ENCODE measurements around the gene TRMT2B.

Gene TRMT2B

DNA sequence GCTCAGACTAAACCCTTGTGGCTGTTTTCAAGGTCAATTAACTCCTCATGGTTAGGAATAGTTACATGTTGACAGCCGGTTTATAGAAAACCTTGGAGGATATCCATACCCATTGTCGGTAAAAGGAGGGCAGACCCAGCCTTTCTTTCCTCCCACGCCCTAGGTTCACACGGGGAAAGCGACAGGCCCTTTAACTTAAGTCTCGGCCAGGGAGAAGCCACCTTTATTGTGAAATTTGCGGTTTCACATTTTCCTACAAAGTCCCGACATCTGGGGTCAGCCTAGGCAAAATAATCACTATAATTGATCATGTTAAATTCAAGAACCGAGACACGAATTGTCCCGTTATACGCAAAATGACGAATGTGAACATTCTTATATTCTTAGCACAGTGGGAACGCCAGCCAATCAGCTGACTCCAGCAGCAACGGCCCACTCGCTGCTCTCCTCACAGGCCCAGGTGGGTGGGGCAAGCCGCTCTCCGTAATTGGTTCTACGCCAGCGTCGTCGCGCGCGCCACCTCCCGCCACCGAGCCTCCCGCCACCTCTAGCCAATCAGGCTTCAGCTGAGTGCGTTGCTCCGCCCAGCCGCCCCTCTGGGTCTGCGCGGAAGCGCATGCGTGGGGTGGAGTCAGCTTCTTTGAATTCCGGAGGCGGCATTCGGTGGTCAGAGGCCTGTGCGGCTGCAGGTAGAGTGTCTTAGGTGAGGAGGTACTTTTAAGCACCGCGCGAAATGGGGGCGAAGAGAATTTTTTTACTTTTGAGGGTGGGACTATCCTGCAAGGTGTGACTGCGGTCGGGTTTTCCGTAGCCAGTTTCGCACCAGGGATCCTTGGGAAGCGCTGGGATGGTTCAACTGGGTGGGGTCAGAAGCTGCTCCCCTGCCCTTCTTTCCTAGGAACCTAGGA, 45.9 kb upstream of the TRMT2B start, which contains the start of gene CENPI (continued):
- TF ChIP-seq, protein P1, sequence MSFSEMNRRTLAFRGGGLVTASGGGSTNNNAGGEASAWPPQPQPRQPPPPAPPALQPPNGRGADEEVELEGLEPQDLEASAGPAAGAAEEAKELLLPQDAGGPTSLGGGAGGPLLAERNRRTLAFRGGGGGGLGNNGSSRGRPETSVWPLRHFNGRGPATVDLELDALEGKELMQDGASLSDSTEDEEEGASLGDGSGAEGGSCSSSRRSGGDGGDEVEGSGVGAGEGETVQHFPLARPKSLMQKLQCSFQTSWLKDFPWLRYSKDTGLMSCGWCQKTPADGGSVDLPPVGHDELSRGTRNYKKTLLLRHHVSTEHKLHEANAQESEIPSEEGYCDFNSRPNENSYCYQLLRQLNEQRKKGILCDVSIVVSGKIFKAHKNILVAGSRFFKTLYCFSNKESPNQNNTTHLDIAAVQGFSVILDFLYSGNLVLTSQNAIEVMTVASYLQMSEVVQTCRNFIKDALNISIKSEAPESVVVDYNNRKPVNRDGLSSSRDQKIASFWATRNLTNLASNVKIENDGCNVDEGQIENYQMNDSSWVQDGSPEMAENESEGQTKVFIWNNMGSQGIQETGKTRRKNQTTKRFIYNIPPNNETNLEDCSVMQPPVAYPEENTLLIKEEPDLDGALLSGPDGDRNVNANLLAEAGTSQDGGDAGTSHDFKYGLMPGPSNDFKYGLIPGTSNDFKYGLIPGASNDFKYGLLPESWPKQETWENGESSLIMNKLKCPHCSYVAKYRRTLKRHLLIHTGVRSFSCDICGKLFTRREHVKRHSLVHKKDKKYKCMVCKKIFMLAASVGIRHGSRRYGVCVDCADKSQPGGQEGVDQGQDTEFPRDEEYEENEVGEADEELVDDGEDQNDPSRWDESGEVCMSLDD (tag by site-specific recombination; IDR thresholded peaks at IDR 0.05), result no peak
- TF ChIP-seq REPIN1 (tag by site-specific recombination; IDR thresholded peaks at IDR 0.05; ENCODE audit: low read depth), result no peak
- TF ChIP-seq ZNF202 (tag by site-specific recombination; IDR thresholded peaks at IDR 0.05; ENCODE audit: borderline replicate concordance), result no peak
- peak; percentile 88 for TF ChIP-seq KLF10 (tag by site-specific recombination; IDR thresholded peaks at IDR 0.05)
- TF ChIP-seq KLF9 (tag by site-specific recombination; IDR thresholded peaks at IDR 0.05; ENCODE audit: low read depth), result peak; percentile 80
- no peak for TF ChIP-seq RBAK (tag by site-specific recombination; IDR thresholded peaks at IDR 0.05)
- TF ChIP-seq ZNF133 (tag by site-specific recombination; IDR thresholded peaks at IDR 0.05), result no peak
- TF ChIP-seq KLF1 (tag by site-specific recombination; IDR thresholded peaks at IDR 0.05), result peak; percentile 46
- TF ChIP-seq SETDB1 (IDR thresholded peaks at IDR 0.05; ENCODE audit: insufficient read length, low read length), result no peak
- TF ChIP-seq ZNF416 (tag by site-specific recombination; IDR thresholded peaks at IDR 0.05), result no peak

DNA sequence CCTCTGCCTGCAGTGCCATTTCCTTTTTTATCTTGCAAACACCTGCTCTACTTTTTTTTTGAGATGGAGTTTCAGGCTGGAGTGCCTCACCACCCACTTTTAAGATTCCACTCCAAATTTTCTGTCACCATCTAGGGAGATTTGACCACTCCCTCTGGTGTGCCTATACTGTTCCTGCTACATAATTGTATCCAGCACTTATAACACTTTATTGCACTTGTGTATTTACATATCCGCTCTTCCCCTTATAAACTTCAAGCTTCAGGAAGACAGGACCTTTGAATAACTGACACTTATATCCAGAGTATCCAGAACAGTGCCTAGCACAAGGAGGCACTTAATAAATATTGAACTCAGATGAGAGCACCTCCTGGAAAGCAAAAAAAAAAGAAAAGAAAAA, 39.9 kb upstream of the TRMT2B start:
- POLR2A ChIA-PET, result no interaction called here
- TF ChIP-seq, protein P2, sequence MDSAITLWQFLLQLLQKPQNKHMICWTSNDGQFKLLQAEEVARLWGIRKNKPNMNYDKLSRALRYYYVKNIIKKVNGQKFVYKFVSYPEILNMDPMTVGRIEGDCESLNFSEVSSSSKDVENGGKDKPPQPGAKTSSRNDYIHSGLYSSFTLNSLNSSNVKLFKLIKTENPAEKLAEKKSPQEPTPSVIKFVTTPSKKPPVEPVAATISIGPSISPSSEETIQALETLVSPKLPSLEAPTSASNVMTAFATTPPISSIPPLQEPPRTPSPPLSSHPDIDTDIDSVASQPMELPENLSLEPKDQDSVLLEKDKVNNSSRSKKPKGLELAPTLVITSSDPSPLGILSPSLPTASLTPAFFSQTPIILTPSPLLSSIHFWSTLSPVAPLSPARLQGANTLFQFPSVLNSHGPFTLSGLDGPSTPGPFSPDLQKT (IDR thresholded peaks at IDR 0.05; ENCODE audit: borderline replicate concordance, low read depth, low read length), result no peak
- TF ChIP-seq EGR2 (tag by site-specific recombination; IDR thresholded peaks at IDR 0.05; ENCODE audit: low read depth) (no peak), ZNF174 (tag by site-specific recombination; IDR thresholded peaks at IDR 0.05) (no peak), ZNF777 (tag by site-specific recombination; IDR thresholded peaks at IDR 0.05; ENCODE audit: borderline replicate concordance) (no peak), ZNF121 (tag by site-specific recombination; IDR thresholded peaks at IDR 0.05) (no peak), ZFP3 (tag by site-specific recombination; IDR thresholded peaks at IDR 0.05; ENCODE audit: low read depth) (no peak), ZIC2 (tag by site-specific recombination; IDR thresholded peaks at IDR 0.05) (no peak), GLIS1 (tag by site-specific recombination; IDR thresholded peaks at IDR 0.05) (no peak), ZNF501 (tag by site-specific recombination; IDR thresholded peaks at IDR 0.05) (no peak), ZNF302 (tag by site-specific recombination; IDR thresholded peaks at IDR 0.05; ENCODE audit: low read depth) (no peak), ZNF354C (tag by site-specific recombination; IDR thresholded peaks at IDR 0.05; ENCODE audit: borderline replicate concordance, low read depth) (no peak), ZNF335 (tag by site-specific recombination; conservative IDR thresholded peaks at IDR 0.05) (no peak), ZNF544 (tag by site-specific recombination; IDR thresholded peaks at IDR 0.05) (no peak)
- TF ChIP-seq, protein P3, sequence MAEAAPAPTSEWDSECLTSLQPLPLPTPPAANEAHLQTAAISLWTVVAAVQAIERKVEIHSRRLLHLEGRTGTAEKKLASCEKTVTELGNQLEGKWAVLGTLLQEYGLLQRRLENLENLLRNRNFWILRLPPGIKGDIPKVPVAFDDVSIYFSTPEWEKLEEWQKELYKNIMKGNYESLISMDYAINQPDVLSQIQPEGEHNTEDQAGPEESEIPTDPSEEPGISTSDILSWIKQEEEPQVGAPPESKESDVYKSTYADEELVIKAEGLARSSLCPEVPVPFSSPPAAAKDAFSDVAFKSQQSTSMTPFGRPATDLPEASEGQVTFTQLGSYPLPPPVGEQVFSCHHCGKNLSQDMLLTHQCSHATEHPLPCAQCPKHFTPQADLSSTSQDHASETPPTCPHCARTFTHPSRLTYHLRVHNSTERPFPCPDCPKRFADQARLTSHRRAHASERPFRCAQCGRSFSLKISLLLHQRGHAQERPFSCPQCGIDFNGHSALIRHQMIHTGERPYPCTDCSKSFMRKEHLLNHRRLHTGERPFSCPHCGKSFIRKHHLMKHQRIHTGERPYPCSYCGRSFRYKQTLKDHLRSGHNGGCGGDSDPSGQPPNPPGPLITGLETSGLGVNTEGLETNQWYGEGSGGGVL (tag by site-specific recombination; IDR thresholded peaks at IDR 0.05), result no peak
- TF ChIP-seq, protein P4, sequence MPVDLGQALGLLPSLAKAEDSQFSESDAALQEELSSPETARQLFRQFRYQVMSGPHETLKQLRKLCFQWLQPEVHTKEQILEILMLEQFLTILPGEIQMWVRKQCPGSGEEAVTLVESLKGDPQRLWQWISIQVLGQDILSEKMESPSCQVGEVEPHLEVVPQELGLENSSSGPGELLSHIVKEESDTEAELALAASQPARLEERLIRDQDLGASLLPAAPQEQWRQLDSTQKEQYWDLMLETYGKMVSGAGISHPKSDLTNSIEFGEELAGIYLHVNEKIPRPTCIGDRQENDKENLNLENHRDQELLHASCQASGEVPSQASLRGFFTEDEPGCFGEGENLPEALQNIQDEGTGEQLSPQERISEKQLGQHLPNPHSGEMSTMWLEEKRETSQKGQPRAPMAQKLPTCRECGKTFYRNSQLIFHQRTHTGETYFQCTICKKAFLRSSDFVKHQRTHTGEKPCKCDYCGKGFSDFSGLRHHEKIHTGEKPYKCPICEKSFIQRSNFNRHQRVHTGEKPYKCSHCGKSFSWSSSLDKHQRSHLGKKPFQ (tag by site-specific recombination; IDR thresholded peaks at IDR 0.05), result no peak
- TF ChIP-seq, protein P5, sequence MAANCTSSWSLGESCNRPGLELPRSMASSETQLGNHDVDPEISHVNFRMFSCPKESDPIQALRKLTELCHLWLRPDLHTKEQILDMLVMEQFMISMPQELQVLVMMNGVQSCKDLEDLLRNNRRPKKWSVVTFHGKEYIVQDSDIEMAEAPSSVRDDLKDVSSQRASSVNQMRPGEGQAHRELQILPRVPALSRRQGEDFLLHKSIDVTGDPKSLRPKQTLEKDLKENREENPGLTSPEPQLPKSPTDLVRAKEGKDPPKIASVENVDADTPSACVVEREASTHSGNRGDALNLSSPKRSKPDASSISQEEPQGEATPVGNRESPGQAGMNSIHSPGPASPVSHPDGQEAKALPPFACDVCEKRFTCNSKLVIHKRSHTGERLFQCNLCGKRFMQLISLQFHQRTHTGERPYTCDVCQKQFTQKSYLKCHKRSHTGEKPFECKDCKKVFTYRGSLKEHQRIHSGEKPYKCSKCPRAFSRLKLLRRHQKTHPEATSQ (tag by site-specific recombination; IDR thresholded peaks at IDR 0.05), result no peak

More for the DNA sequence above, 39.9 kb upstream of the TRMT2B start:
- Histone ChIP-seq H3K36me3 (ENCODE audit: control insufficient read depth in 2 of 2, insufficient read depth in 1 of 2, low read length in 2 of 2) (no peaks in the 10 kb centered on the region), H3K27ac (ENCODE audit: extremely low read depth, low read depth, low read length) (no peak overlapping the region), H3K4me3 (ENCODE audit: low read depth, low read length) (no peak overlapping the region), H3K4me1 (ENCODE audit: control insufficient read depth, insufficient read depth, low read length) (no peaks in the 10 kb centered on the region), H3K9me3 (ENCODE audit: control insufficient read depth, insufficient read depth, low read depth, low read length) (no peaks in the 10 kb centered on the region)
- CTCF ChIA-PET, result no interaction called here

All from HEK293 (cell line).